GM19328 (cell line): Measurements from ENCODE around the gene CS.
A peak's percentile ranks its signal among the peaks of the same experiment; 100 is the strongest.
"Not testable (repeated sequence)": the region's sequence is repeated elsewhere in the genome, so short reads cannot be mapped to it uniquely, and the experiment has no call there.

Experiments used
- ATAC-seq: cut with Tn5 transposase; IDR thresholded peaks from one replicate; pipeline ENCODE4 v1.9.1; 2021; ENCODE audit warnings: mild to moderate bottlenecking, moderate library complexity; ENCODE audit not compliant: unreplicated experiment

The CS gene

GRCh38 chr12:56321610-56322009 is 21.5 kb upstream of the CS start:
- not testable (repeated sequence) for ATAC-seq

DNA sequence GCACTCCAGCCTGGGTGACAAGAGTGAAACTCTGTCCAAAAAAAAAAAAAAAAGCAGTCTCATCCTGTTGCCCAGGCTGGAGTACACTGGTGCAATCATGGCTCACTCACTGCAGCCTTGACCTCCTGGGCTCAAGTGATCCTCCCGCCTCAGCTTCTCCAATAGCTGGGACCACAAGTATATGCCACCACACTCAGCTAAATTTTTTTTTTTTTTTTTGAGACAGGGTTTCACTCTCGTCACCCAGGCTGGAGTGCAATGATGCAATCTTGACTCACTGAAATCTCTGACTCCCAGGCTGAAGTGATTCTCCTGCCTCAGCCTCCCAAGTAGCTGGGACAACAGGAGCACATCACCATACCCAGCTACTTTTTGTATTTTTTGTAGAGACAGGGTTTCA is 20.9 kb upstream of the CS start:
- no peak for ATAC-seq

DNA sequence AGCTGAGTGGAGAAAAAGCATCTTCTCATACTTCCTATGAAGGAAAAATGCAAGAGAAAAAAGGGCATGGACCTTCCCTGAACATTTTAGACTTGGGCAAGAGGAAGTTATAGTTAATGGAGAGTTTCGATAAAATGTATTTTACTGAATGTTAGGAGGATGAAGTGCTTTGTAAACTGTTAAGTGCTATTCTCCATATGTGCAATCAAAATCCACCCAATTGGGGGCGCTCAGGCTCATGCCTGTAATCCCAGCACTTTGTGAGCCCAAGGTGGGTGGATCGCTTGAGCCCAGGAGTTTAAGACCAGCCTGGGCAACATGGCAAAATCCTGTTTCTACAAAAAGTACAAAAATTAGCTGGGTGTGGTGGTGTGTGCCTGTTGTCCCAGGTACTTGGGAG is 17.5 kb upstream of the CS start:
- no peak for ATAC-seq

GRCh38 chr12:56315622-56316473 is 15.7 kb upstream of the CS start, which contains the start of gene CNPY2:
CNPY2 (minus strand) TSS chr12:56315988; CDS start chr12:56315217, 771 bp downstream.
- peak; percentile 87 for ATAC-seq

DNA sequence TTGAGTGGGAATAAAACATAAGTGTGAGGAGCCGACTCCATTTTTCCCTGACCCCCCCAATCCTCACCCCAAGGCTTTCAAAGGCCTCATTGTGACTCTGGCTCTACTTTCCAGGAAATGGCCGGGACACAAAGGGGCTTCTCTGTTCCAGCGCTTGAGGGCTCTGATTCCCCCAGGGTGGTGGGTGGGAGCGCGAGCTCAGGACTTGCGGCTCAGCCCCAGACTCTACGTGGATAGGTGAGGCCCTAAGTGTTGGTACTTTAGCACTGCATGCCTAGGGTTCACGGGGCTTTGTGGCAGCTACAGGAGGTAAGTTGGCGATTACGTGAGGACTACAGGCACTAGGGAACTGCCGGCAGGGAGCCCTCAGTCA is 15.1 kb upstream of the CS start:
- ATAC-seq: no peak

GRCh38 chr12:56311003-56311402 is 10.9 kb upstream of the CS start:
- ATAC-seq: no peak

DNA sequence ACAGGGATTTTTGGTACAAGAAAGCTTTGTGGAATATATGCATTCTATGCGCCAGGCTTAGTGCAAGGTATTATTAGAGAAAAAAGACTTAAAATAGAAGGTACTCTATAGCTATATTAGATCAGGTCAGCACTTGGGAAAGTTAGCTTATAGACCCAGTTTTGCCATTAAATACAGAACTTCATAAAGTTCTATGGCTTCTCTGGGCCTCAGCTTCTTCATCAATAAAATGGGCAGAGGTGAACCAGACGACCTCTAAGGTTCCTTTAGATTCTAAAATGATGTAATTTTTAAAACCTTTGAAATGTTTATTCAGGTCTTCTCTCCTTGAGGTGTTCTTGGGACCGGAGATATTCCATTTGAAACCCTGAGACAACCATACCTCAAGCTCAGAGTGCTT is 8.6 kb upstream of the CS start:
- ATAC-seq: no peak

- no peak for ATAC-seq
Observed at GRCh38 chr12:56307221-56307965, 7.3 kb upstream of the CS start.

GRCh38 chr12:56304872-56305590 is 4.9 kb upstream of the CS start:
- ATAC-seq: no peak

DNA sequence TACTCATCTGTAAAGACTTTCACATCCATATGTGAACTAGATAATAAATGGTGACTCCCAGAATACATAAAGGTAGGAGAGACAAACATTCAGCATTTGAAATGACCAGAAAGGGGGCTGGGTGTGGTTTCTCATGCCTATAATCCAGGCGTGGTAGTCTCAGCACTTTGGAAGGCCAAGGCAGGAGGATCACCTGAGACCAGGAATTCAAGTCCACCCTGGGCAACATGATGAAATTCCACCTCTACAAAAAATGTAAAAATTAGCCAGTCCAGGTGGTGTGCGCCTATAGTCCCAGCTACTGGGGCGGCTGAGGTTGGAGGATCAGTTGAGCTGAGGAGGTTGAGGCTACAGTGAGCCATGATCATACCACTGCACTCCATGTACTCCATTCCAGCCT is 4.1 kb upstream of the CS start:
- ATAC-seq: no peak

- no peak for ATAC-seq
Observed at GRCh38 chr12:56300644-56301464, 724 bp upstream of the CS start.

DNA sequence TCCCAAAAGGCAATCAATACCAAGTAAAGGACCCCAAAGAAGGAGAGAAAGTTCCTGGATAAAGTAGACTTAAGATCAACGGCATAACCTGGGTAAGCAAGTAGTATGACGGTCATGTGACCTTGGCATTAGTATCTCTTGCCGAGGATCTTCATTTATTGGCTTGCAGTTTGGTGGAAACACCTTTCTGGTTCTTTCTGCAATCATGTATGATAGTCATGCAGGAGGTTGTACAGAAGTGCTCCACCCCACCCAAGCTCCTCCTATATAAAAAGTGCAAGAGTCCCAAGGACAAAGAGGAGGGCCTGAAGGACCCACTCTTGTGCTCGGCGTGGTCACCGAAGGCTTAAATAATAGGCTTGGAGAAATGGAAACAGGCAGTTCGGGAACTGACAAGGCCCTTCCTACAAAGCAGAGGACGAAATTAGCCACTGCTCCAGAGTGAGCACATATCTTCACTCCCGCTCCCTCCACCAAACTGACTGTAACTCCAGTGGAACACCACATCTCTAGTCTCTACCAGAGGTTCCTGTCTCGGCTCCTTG is 750 bp downstream of the CS start:
- no peak for ATAC-seq

- no peak for ATAC-seq
Observed at GRCh38 chr12:56298828-56299227, 1.3 kb downstream of the CS start.

GRCh38 chr12:56297400-56297799 is 2.7 kb downstream of the CS start:
- no peak for ATAC-seq

- no peak for ATAC-seq
Observed at GRCh38 chr12:56296295-56296694, 3.8 kb downstream of the CS start.

GRCh38 chr12:56293795-56294194 is 6.3 kb downstream of the CS start:
- no peak for ATAC-seq

DNA sequence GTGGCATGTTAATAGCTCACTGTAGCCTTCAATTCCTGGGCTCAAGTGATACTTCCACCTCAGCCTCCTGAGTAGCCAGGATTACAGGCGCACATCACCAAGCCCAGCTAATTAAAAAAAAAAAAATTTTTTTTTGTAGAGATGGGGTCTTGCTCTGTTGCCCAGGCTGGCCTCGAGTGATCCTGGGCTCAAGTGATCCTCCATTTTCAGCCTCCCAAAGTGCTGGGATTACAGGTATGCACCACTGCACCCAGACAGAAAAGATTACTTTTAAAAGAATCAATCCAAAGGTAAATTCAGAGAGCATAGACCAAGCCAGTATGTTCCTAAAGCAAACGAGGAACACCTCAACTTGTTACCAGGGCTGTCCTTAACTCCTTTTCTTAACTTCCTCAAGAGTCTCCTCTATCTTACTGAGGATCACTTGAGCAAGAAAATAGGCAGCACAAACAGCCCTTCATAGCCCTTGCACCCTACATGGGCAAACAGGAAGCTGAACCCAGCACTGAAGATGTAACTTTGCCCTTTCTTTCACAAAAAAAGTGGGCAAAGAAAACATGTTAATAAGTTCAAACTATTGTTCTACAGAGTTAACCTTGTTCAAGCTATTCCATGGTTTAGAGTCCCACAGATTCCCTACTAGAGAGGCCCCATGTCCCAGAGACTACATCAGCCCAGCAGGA is 11.3 kb downstream of the CS start:
- no peak for ATAC-seq

GRCh38 chr12:56286044-56286830 is 13.9 kb downstream of the CS start:
- ATAC-seq: no peak

GRCh38 chr12:56284263-56284662 is 15.9 kb downstream of the CS start:
- ATAC-seq: not testable (repeated sequence)
